Effector memory CD4-positive, alpha-beta T cell (primary cell): ENCODE measurements around the gene SGCA.

Experiments used
- DNase-seq, 3 donors: peaks; one replicate each; pipeline ENCODE4 v3.0.0-alpha.2; 2020
- H3K27ac ChIP-seq: 2 replicates; pipeline ENCODE4 v1.7.0; 2013; ENCODE audit warnings: mild to moderate bottlenecking, low read length, moderate library complexity; ENCODE audit not compliant: insufficient read depth, poor library complexity, severe bottlenecking
- H3K27me3 ChIP-seq: replicated peaks from 2 replicates; pipeline ENCODE4 v1.7.0; 2013; ENCODE audit warnings: mild to moderate bottlenecking, low read length; ENCODE audit not compliant: insufficient read depth, control insufficient read depth, poor library complexity, severe bottlenecking
- H3K36me3 ChIP-seq: 2 replicates; pipeline ENCODE4 v1.7.0; 2013; ENCODE audit warnings: mild to moderate bottlenecking, low read length, moderate library complexity; ENCODE audit not compliant: control insufficient read depth, insufficient read depth
- H3K4me1 ChIP-seq: 2 replicates; pipeline ENCODE4 v1.7.0; 2013; ENCODE audit warnings: low read length, mild to moderate bottlenecking; ENCODE audit not compliant: control insufficient read depth, insufficient read depth, poor library complexity, severe bottlenecking
- H3K4me3 ChIP-seq: 2 replicates; pipeline ENCODE4 v1.7.0; 2013; ENCODE audit warnings: low read length, low read depth, mild to moderate bottlenecking; ENCODE audit not compliant: insufficient read depth, poor library complexity, severe bottlenecking
- H3K9me3 ChIP-seq: 2 replicates; pipeline ENCODE4 v1.7.0; 2013; ENCODE audit warnings: mild to moderate bottlenecking, low read length, moderate library complexity; ENCODE audit not compliant: control insufficient read depth

Gene SGCA

GRCh38 chr17:50143461-50144176 is 22.2 kb upstream of the SGCA start:
- peaks cover 95% of the 10 kb centered on the region for H3K4me1 ChIP-seq
- DNase-seq = no peak
- H3K27ac ChIP-seq = no peak overlapping the region
- H3K36me3 ChIP-seq = peaks cover 45% of the 10 kb centered on the region
- no peaks in the 10 kb centered on the region for H3K9me3 ChIP-seq
- H3K27me3 ChIP-seq = no peaks in the 10 kb centered on the region
- H3K4me3 ChIP-seq = no peak overlapping the region

- H3K36me3 ChIP-seq = peaks cover 38% of the 10 kb centered on the region
- H3K4me3 ChIP-seq = no peak overlapping the region
- H3K27me3 ChIP-seq = no peaks in the 10 kb centered on the region
- no peaks in the 10 kb centered on the region for H3K9me3 ChIP-seq
- H3K27ac ChIP-seq = peak overlapping the region; percentile 17
- H3K4me1 ChIP-seq = peaks cover 90% of the 10 kb centered on the region
- no peak for DNase-seq
Measured at GRCh38 chr17:50144355-50144754, 21.4 kb upstream of the SGCA start.

GRCh38 chr17:50144845-50145531 is 20.8 kb upstream of the SGCA start:
- DNase-seq = no peak
- H3K36me3 ChIP-seq = peaks cover 31% of the 10 kb centered on the region
- H3K4me3 ChIP-seq = no peak overlapping the region
- H3K4me1 ChIP-seq = peaks cover 84% of the 10 kb centered on the region
- H3K27ac ChIP-seq = peak overlapping the region; percentile 86
- H3K9me3 ChIP-seq = no peaks in the 10 kb centered on the region
- no peaks in the 10 kb centered on the region for H3K27me3 ChIP-seq

- H3K27ac ChIP-seq = peak overlapping the region; percentile 86
- no peak for DNase-seq
- no peaks in the 10 kb centered on the region for H3K9me3 ChIP-seq
- H3K4me3 ChIP-seq = no peak overlapping the region
- peaks cover 77% of the 10 kb centered on the region for H3K4me1 ChIP-seq
- peaks cover 30% of the 10 kb centered on the region for H3K36me3 ChIP-seq
- no peaks in the 10 kb centered on the region for H3K27me3 ChIP-seq
Measured at GRCh38 chr17:50145532-50146229, 20.1 kb upstream of the SGCA start.

GRCh38 chr17:50146230-50146926 is 19.4 kb upstream of the SGCA start:
- Histone ChIP-seq H3K4me3 (peak overlapping the region; percentile 86), H3K9me3 (no peaks in the 10 kb centered on the region), H3K27ac (peak overlapping the region; percentile 86), H3K36me3 (peaks cover 26% of the 10 kb centered on the region), H3K4me1 (peaks cover 74% of the 10 kb centered on the region), H3K27me3 (no peaks in the 10 kb centered on the region)
- no peak for DNase-seq

GRCh38 chr17:50146927-50147665 is 18.7 kb upstream of the SGCA start:
- Histone ChIP-seq H3K4me3 (peak overlapping the region; percentile 86), H3K27ac (peak overlapping the region; percentile 86), H3K9me3 (no peaks in the 10 kb centered on the region), H3K36me3 (peaks cover 26% of the 10 kb centered on the region), H3K4me1 (peaks cover 71% of the 10 kb centered on the region), H3K27me3 (no peaks in the 10 kb centered on the region)
- DNase-seq = no peak

- Histone ChIP-seq H3K27me3 (no peaks in the 10 kb centered on the region), H3K4me1 (peaks cover 68% of the 10 kb centered on the region), H3K36me3 (peaks cover 26% of the 10 kb centered on the region), H3K27ac (peak overlapping the region; percentile 86), H3K4me3 (peak overlapping the region; percentile 86), H3K9me3 (no peaks in the 10 kb centered on the region)
- no peak for DNase-seq
Measured at GRCh38 chr17:50147841-50148225, 18.0 kb upstream of the SGCA start.

- H3K4me3 ChIP-seq = peak overlapping the region; percentile 86
- peaks cover 62% of the 10 kb centered on the region for H3K4me1 ChIP-seq
- no peaks in the 10 kb centered on the region for H3K9me3 ChIP-seq
- peaks cover 22% of the 10 kb centered on the region for H3K36me3 ChIP-seq
- H3K27me3 ChIP-seq = no peaks in the 10 kb centered on the region
- DNase-seq = peak; percentile 63 to 76 (median 70)
- peak overlapping the region; percentile 86 for H3K27ac ChIP-seq
Measured at GRCh38 chr17:50148226-50149090, 17.3 kb upstream of the SGCA start.

GRCh38 chr17:50149091-50149416 is 16.8 kb upstream of the SGCA start:
- H3K36me3 ChIP-seq = peaks cover 16% of the 10 kb centered on the region
- H3K27me3 ChIP-seq = no peaks in the 10 kb centered on the region
- H3K27ac ChIP-seq = peak overlapping the region; percentile 86
- H3K4me1 ChIP-seq = peaks cover 59% of the 10 kb centered on the region
- no peaks in the 10 kb centered on the region for H3K9me3 ChIP-seq
- DNase-seq = no peak
- peak overlapping the region; percentile 86 for H3K4me3 ChIP-seq
